Measurements from ENCODE around the gene DPP3.

GRCh38 chr11:66488957-66489356 lies 8.7 kb downstream of the DPP3 start:
- TF ChIP-seq OVOL3 (tag by site-specific recombination; IDR thresholded peaks at IDR 0.05) (no peak), CTCF (tag by site-specific recombination; IDR thresholded peaks at IDR 0.05) (no peak), SCRT2 (tag by site-specific recombination; IDR thresholded peaks at IDR 0.05) (no peak), ZNF19 (tag by site-specific recombination; IDR thresholded peaks at IDR 0.05; ENCODE audit: low read depth) (no peak), ZNF704 (tag by site-specific recombination; IDR thresholded peaks at IDR 0.05) (no peak), ZBTB21 (tag by site-specific recombination; IDR thresholded peaks at IDR 0.05) (no peak), MEIS1 (CRISPR knock-in tag; IDR thresholded peaks at IDR 0.05; ENCODE audit: borderline replicate concordance) (no peak), REST (tag by site-specific recombination; IDR thresholded peaks at IDR 0.05) (no peak)
